HepG2 (cell line): ENCODE results near the gene MFRP. TPM values are rescaled to one million over a fixed set of nuclear protein-coding genes. Genes with fewer than 3 reads are reported as not detected.

ENCODE experiments used
- ATAC-seq: fragments of 200-7000 bp; cut with Tn5 transposase; 3 replicates; pipeline ENCODE4 v1.9.1; 2020; ENCODE audit warnings: mild to moderate bottlenecking, moderate library complexity
- BruUV-seq: library from RNA; stranded (reverse); fragments of 400-500 nt; replicated peaks from 2 replicates; lab custom pipeline; 2021; lab: Mats Ljungman, UMichigan
- CTCF ChIA-PET: fragments of 300-600 bp; formaldehyde crosslinking; extraction: SDS; loops from one replicate; lab custom pipeline; 2021; ENCODE audit warnings: low total read pairs, inconsistent platforms, low intra/inter-chr PET ratio; lab: Yijun Ruan, JAX
- POLR2A ChIA-PET: fragments of 350-600 bp; sonication (Branson Sonifier 250); formaldehyde crosslinking; loops from one replicate; lab custom pipeline; 2020; ENCODE audit warnings: antibody characterized with exemption, inconsistent platforms; lab: Yijun Ruan, JAX
- DNase-seq: peaks from one replicate; pipeline ENCODE4 v3.0.0-alpha.2; 2015; ENCODE audit warnings: low spot score
- FAIRE-seq: peaks from 3 replicates; lab custom pipeline; 2011; peaks lifted over from hg19 to GRCh38; lab: Jason Lieb, UNC
- H2AFZ ChIP-seq: one replicate; pipeline ENCODE4 v1.6.1; 2011; ENCODE audit warnings: low read length, inconsistent platforms
- H3K27ac ChIP-seq: fragments of 300-600 bp; 3 replicates; pipeline ENCODE4 v1.8.0; 2011; ENCODE audit warnings: mixed run types, mild to moderate bottlenecking, mixed read lengths, low read length, inconsistent platforms; ENCODE audit not compliant: insufficient read depth; ENCODE audit errors: extremely low read length
- H3K27me3 ChIP-seq, 2 experiments: fragments of 200-600 bp in 1 of 2; 2 replicates in 1 of 2; 3 replicates in 1 of 2; pipeline versions ENCODE4 v1.6.0 to v1.8.0; 2011; ENCODE audit warnings: low read length in 2 of 2, mild to moderate bottlenecking in 2 of 2, moderate library complexity in 2 of 2, inconsistent platforms in 1 of 2; ENCODE audit not compliant: insufficient read depth in 2 of 2, control insufficient read depth in 1 of 2
- H3K36me3 ChIP-seq, 2 experiments: fragments of 200-600 bp in 1 of 2; replicated peaks in 1 of 2; 2 replicates in 1 of 2; 3 replicates in 1 of 2; pipeline versions ENCODE4 v1.5.1 to v1.8.0; 2011; ENCODE audit warnings: low read length in 2 of 2, inconsistent platforms in 1 of 2; ENCODE audit not compliant: insufficient read depth in 2 of 2, control insufficient read depth in 1 of 2
- H3K4me1 ChIP-seq: 2 replicates; pipeline ENCODE4 v1.5.1; 2012; ENCODE audit warnings: low read length, inconsistent platforms; ENCODE audit not compliant: insufficient read depth
- H3K4me2 ChIP-seq: 2 replicates; pipeline ENCODE4 v1.6.0; 2011; ENCODE audit warnings: low read depth, low read length, inconsistent platforms
- H3K4me3 ChIP-seq, 3 experiments: fragments of 200-600 bp in 1 of 3; sonication (generic), shearing (Covaris generic) in 1 of 3; replicated peaks in 1 of 3; 2 replicates each; pipeline ENCODE4 v1.5.1; 2011 to 2016; ENCODE audit warnings: low read length in 3 of 3, inconsistent platforms in 2 of 3, low read depth in 2 of 3, mild to moderate bottlenecking in 2 of 3, control low read depth in 1 of 3, mixed read lengths in 1 of 3; ENCODE audit not compliant: insufficient read depth in 1 of 3
- H3K79me2 ChIP-seq: one replicate; pipeline ENCODE4 v1.6.1; 2011; ENCODE audit warnings: low read length, inconsistent platforms; ENCODE audit not compliant: insufficient read depth
- H3K9ac ChIP-seq: 2 replicates; pipeline ENCODE4 v1.6.0; 2011; ENCODE audit warnings: mild to moderate bottlenecking, low read depth, low read length, inconsistent platforms; ENCODE audit not compliant: insufficient read depth
- H3K9me3 ChIP-seq: 2 replicates; pipeline ENCODE4 v1.5.1; 2012; ENCODE audit warnings: mild to moderate bottlenecking, low read length
- H4K20me1 ChIP-seq: 2 replicates; pipeline ENCODE4 v1.6.0; 2011; ENCODE audit warnings: inconsistent platforms, mild to moderate bottlenecking, low read length, moderate library complexity; ENCODE audit not compliant: insufficient read depth
- ATF1 ChIP-seq: IDR thresholded peaks from 2 replicates; pipeline ENCODE4 v1.6.1; 2016; ENCODE audit warnings: mild to moderate bottlenecking, control low read depth
- KDM4B ChIP-seq: sonication (generic); formaldehyde crosslinking; IDR thresholded peaks from 2 replicates; pipeline ENCODE4 v1.4.0; 2020; ENCODE audit warnings: missing genetic modification reagents
- KMT2B ChIP-seq: IDR thresholded peaks from 2 replicates; pipeline ENCODE4 v1.6.1; 2016; ENCODE audit warnings: missing genetic modification reagents, missing compliant biosample characterization
- SNRNP70 ChIP-seq: fragments of 200-400 bp; formaldehyde crosslinking; IDR thresholded peaks from 2 replicates; pipeline ENCODE4 v1.6.1; 2017; ENCODE audit warnings: mild to moderate bottlenecking, low read depth, low read length, moderate library complexity
- SRSF9 ChIP-seq: fragments of 200-400 bp; formaldehyde crosslinking; IDR thresholded peaks from 2 replicates; pipeline ENCODE4 v1.6.1; 2018; ENCODE audit warnings: borderline replicate concordance, mild to moderate bottlenecking, low read depth, low read length; ENCODE audit not compliant: insufficient read depth, poor library complexity, severe bottlenecking
- TEAD2 ChIP-seq: sonication (generic); formaldehyde crosslinking; IDR thresholded peaks from 2 replicates; pipeline ENCODE4 v1.9.0; 2021; ENCODE audit warnings: missing genetic modification reagents
- ZFYVE20 ChIP-seq: sonication (generic); formaldehyde crosslinking; IDR thresholded peaks from 2 replicates; pipeline ENCODE4 v1.8.0; 2023; ENCODE audit warnings: low read depth, mild to moderate bottlenecking, moderate library complexity, missing genetic modification reagents, borderline replicate concordance
- ZNF383 ChIP-seq: sonication (generic); formaldehyde crosslinking; IDR thresholded peaks from 2 replicates; pipeline ENCODE4 v1.4.0; 2020; ENCODE audit warnings: missing genetic modification reagents, mild to moderate bottlenecking, borderline replicate concordance
- ZNF678 ChIP-seq: sonication (generic); formaldehyde crosslinking; IDR thresholded peaks from 2 replicates; pipeline ENCODE4 v1.4.0; 2020; ENCODE audit warnings: mild to moderate bottlenecking, missing genetic modification reagents
- ZSCAN29 ChIP-seq: sonication (generic); formaldehyde crosslinking; conservative IDR thresholded peaks from 2 replicates; pipeline ENCODE4 v1.4.0; 2020; ENCODE audit warnings: mild to moderate bottlenecking, missing genetic modification reagents
- WGBS: methylation state at CpG from one replicate; pipeline ENCODE4 v1.1.6; 2017; ENCODE audit warnings: low lambda C conversion rate; 5-methylcytosine and 5-hydroxymethylcytosine counted together
- in situ Hi-C: cut with HindIII; loops from 2 replicates; pipeline ENCODE4 v1.10.0; 2017; ENCODE audit warnings: low pct_unique_long_range_greater_than_20kb; ENCODE audit not compliant: extremely low pct_ligation_motif_present
- intact Hi-C: fragments of 100-400 bp; cut with micrococcal nuclease; formaldehyde crosslinking; loops from one replicate; pipeline ENCODE4 v1.10.0; 2022; ENCODE audit not compliant: unreplicated experiment
- polyA plus RNA-seq, 8 experiments: library from polyadenylated mRNA; depleted of rRNA in 3 of 8; stranded (reverse) in 7 of 8; unstranded in 1 of 8; fragments of >200 nt; fragmentation: Illumina TruSeq in 4 of 8; extraction: Trizol in 4 of 8; gene quantifications; 2 replicates each; pipeline versions ENCODE4 v1.2.1 to v1.2.3, GENCODE V29; 2011 to 2016; ENCODE audit warnings: low read depth in 4 of 8, missing spikeins in 1 of 8, mixed read lengths in 1 of 8; ENCODE audit not compliant: insufficient read depth in 1 of 8
- total RNA-seq, 5 experiments: library from RNA; depleted of rRNA; stranded (reverse); fragments of >200 nt; fragmentation: Illumina TruSeq; extraction: Trizol; gene quantifications; 2 replicates each; pipeline ENCODE4 v1.2.3, GENCODE V29; 2016; ENCODE audit warnings: low read depth in 1 of 5
- TF ChIP-seq, protein P1 (sequence below): sonication (generic); formaldehyde crosslinking; conservative IDR thresholded peaks from 2 replicates; pipeline ENCODE4 v1.4.0; 2020; ENCODE audit warnings: missing genetic modification reagents
- TF ChIP-seq, protein P2 (sequence below), 2 experiments: IDR thresholded peaks; 2 replicates each; pipeline ENCODE4 v1.6.1; 2011 to 2012; ENCODE audit warnings: low read length in 2 of 2, borderline replicate concordance in 1 of 2, low read depth in 1 of 2, mild to moderate bottlenecking in 1 of 2, moderate library complexity in 1 of 2
- TF ChIP-seq, protein P3 (sequence below): sonication (generic); formaldehyde crosslinking; IDR thresholded peaks from 2 replicates; pipeline ENCODE4 v1.4.0; 2020; ENCODE audit warnings: missing genetic modification reagents, mild to moderate bottlenecking, borderline replicate concordance

The MFRP gene
- total and polyA plus RNA-seq, 2 of the 13 experiments (the other 11 are each of a cell fraction or from before 2014, with no cell fraction given): not detected

DNA sequence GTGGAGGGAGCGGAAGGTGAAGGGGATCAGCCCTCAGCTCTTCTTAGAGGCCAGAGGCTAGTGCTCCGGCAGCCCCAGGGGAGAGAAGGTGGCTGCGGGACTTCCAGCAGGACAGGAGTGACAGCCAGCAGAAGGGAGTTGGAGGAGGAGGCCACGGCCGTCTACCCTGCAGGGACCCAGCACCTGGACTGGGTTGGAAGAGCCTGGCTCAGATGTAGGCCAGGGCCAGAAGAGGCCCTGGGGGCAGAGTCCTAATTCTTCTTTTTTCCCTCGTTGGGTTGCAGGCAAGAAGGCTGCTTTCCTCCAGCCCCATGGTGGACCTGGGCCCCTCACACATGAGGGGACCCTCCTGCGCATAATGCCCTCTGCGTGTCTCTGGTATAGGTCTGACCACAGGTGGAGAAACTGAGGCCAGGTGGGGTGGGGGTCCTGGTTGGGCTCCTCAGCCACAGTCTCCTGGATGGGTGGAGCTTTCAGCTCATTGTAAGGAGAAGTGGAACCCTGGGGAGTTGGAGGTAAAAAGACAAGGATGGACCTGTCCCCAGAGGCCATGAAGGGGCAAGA is 27.3 kb downstream of the MFRP start (continued):
- TF ChIP-seq ZFYVE20 (no peak), ZNF383 (CRISPR knock-in tag) (no peak), SRSF9 (no peak), TEAD2 (CRISPR knock-in tag) (no peak), ZNF678 (CRISPR knock-in tag) (no peak)
- TF ChIP-seq, protein P1, sequence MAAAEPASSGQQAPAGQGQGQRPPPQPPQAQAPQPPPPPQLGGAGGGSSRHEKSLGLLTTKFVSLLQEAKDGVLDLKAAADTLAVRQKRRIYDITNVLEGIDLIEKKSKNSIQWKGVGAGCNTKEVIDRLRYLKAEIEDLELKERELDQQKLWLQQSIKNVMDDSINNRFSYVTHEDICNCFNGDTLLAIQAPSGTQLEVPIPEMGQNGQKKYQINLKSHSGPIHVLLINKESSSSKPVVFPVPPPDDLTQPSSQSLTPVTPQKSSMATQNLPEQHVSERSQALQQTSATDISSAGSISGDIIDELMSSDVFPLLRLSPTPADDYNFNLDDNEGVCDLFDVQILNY: no peak
- TF ChIP-seq, all 625 proteins: peak for 4

DNA sequence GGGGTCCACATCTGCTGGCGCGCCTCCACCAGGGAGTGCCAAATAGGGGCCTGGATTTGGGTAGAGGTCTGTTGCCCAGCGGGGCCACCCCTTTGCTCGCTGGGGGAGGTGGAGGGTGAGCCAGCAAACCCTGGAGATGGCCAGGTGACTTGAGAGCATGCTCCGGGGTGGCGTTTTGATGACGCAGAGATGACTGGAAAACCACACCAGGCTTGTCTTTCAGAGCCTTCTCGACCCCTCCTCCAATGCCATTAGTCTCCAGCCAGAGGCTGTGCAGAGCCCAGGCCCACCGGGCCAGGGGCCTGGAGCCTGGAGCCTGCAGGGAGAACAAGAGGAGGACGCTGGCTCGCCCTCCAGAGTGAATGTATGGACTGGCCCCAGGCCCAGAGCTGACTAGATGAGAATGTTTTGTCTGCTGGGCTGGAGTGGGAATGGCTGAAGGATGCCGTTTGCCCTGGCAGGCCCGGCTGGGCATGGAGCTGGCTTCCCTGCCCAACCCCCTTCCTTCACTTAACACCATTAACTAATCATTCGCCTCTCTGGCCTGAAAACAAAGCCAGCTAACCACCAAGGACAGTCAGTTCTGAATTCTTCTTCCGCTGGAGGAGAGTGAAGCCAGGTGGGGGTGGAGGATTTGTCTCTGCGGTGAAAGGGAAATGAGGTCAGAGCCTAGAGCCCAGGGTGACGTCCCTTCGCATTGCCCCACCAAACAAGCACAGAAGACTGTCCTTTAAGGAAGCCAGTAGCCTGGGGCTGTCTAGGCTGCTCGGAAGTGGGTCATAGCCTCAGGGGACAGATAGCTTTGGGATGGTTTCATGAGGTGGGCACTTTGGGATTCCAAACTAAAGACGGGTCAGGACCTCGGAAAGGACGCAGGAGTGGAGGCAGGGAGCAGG is 28.0 kb downstream of the MFRP start:
- Histone ChIP-seq H3K27ac (no peak overlapping the region), H3K79me2 (no peaks in the 10 kb centered on the region), H3K4me3 (peak overlapping the region; percentile 53 to 77 (median 76)), H2AFZ (no peak overlapping the region), H3K4me2 (peak overlapping the region; percentile 96), H3K36me3 (no peaks in the 10 kb centered on the region), H3K9ac (peak overlapping the region; percentile 70), H4K20me1 (no peaks in the 10 kb centered on the region), H3K27me3 (peaks cover 0 to 9% of the 10 kb centered on the region in 2 experiments; a peak in 1 of 5 replicates), H3K9me3 (no peaks in the 10 kb centered on the region), H3K4me1 (peaks cover 73% of the 10 kb centered on the region)
- POLR2A ChIA-PET: interaction anchor here (0.6 to 3.0 kb wide), 14 partner anchors 12 to 287 kb away, joined by 3 to 14 read pairs (median 4); partner anchors contain the start of genes NLRX1, RNF26 and USP2
- in situ Hi-C loops: no loop called here
- WGBS: 13% methylated on average over 13 of the region's 22 CpGs
- no TSS peak for BruUV-seq
- CTCF ChIA-PET: no interaction called here
- peak; percentile 32 for FAIRE-seq
- peak; percentile 34 for ATAC-seq
- DNase-seq: peak; percentile 52
- intact Hi-C loops: loop anchor here (2.0 kb wide), 1 partner anchor 16 kb away; the partner anchor contains the start of gene RNF26
- no peak for TF ChIP-seq SNRNP70
- TF ChIP-seq, protein P2, sequence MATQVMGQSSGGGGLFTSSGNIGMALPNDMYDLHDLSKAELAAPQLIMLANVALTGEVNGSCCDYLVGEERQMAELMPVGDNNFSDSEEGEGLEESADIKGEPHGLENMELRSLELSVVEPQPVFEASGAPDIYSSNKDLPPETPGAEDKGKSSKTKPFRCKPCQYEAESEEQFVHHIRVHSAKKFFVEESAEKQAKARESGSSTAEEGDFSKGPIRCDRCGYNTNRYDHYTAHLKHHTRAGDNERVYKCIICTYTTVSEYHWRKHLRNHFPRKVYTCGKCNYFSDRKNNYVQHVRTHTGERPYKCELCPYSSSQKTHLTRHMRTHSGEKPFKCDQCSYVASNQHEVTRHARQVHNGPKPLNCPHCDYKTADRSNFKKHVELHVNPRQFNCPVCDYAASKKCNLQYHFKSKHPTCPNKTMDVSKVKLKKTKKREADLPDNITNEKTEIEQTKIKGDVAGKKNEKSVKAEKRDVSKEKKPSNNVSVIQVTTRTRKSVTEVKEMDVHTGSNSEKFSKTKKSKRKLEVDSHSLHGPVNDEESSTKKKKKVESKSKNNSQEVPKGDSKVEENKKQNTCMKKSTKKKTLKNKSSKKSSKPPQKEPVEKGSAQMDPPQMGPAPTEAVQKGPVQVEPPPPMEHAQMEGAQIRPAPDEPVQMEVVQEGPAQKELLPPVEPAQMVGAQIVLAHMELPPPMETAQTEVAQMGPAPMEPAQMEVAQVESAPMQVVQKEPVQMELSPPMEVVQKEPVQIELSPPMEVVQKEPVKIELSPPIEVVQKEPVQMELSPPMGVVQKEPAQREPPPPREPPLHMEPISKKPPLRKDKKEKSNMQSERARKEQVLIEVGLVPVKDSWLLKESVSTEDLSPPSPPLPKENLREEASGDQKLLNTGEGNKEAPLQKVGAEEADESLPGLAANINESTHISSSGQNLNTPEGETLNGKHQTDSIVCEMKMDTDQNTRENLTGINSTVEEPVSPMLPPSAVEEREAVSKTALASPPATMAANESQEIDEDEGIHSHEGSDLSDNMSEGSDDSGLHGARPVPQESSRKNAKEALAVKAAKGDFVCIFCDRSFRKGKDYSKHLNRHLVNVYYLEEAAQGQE (IDR thresholded peaks at IDR 0.05; ENCODE audit: borderline replicate concordance in 1 of 2, low read depth in 1 of 2, low read length in 2 of 2): no peak
- peak; percentile 65 for TF ChIP-seq ATF1 (CRISPR knock-in tag)
- TF ChIP-seq, protein P3, sequence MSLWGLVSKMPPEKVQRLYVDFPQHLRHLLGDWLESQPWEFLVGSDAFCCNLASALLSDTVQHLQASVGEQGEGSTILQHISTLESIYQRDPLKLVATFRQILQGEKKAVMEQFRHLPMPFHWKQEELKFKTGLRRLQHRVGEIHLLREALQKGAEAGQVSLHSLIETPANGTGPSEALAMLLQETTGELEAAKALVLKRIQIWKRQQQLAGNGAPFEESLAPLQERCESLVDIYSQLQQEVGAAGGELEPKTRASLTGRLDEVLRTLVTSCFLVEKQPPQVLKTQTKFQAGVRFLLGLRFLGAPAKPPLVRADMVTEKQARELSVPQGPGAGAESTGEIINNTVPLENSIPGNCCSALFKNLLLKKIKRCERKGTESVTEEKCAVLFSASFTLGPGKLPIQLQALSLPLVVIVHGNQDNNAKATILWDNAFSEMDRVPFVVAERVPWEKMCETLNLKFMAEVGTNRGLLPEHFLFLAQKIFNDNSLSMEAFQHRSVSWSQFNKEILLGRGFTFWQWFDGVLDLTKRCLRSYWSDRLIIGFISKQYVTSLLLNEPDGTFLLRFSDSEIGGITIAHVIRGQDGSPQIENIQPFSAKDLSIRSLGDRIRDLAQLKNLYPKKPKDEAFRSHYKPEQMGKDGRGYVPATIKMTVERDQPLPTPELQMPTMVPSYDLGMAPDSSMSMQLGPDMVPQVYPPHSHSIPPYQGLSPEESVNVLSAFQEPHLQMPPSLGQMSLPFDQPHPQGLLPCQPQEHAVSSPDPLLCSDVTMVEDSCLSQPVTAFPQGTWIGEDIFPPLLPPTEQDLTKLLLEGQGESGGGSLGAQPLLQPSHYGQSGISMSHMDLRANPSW (CRISPR knock-in tag): no peak
- no peak for TF ChIP-seq ZSCAN29 (CRISPR knock-in tag)
- TF ChIP-seq KMT2B (CRISPR knock-in tag): no peak
- TF ChIP-seq KDM4B: no peak
